Activated T-cell treated with anti-CD3 and anti-CD28 coated beads, Interleukin-2, amount 50 U/mL, for 72 hours (primary cell): ENCODE data around the gene IZUMO1. TPM values are rescaled to one million over a fixed set of nuclear protein-coding genes. Genes with fewer than 3 reads are reported as not detected.
A peak's percentile ranks its signal among the peaks of the same experiment; 100 is the strongest.
"Not testable (repeated sequence)": the region's sequence is repeated elsewhere in the genome, so short reads cannot be mapped to it uniquely, and the experiment has no call there.

Experiments used
- ATAC-seq, 2 donors: fragments of 150-1000 bp; cut with Tn5 transposase; replicated peaks in 1 of 2; 2 replicates each; pipeline ENCODE4 v1.10.0; 2021; ENCODE audit warnings: moderate library complexity in 2 of 2, mild to moderate bottlenecking in 1 of 2
- DNase-seq, 2 donors: peaks; one replicate each; pipeline ENCODE4 v3.0.0; 2021 to 2022; ENCODE audit warnings: mixed read lengths in 1 of 2
- H3K27ac Mint-ChIP-seq: one replicate; pipeline ENCODE4 v1.8.0; 2022; ENCODE audit warnings: mild to moderate bottlenecking, moderate library complexity, mixed read lengths
- H3K27me3 Mint-ChIP-seq: one replicate; pipeline ENCODE4 v1.8.0; 2022; ENCODE audit warnings: low read depth, mixed read lengths
- H3K36me3 Mint-ChIP-seq, 2 donors: one replicate each; pipeline ENCODE4 v1.8.0; 2022; ENCODE audit warnings: mixed read lengths in 2 of 2, mild to moderate bottlenecking in 1 of 2; ENCODE audit not compliant: insufficient read depth in 2 of 2
- H3K4me1 Mint-ChIP-seq: one replicate; pipeline ENCODE4 v1.8.0; 2022; ENCODE audit warnings: low read depth, mixed read lengths
- H3K4me3 Mint-ChIP-seq, 2 donors: one replicate each; pipeline ENCODE4 v1.8.0; 2022; ENCODE audit warnings: mild to moderate bottlenecking in 2 of 2, mixed read lengths in 2 of 2, moderate library complexity in 2 of 2
- H3K9me3 Mint-ChIP-seq, 2 donors: one replicate each; pipeline ENCODE4 v1.8.0; 2022; ENCODE audit warnings: mixed read lengths in 2 of 2
- total RNA-seq, 2 donors: library from RNA; stranded (reverse); gene quantifications; one replicate each; pipeline ENCODE4 v1.2.3, GENCODE V29; 2022

Gene IZUMO1
- total RNA-seq, 2 donors from 2014 or later = 0.14 to 0.32 TPM

DNA sequence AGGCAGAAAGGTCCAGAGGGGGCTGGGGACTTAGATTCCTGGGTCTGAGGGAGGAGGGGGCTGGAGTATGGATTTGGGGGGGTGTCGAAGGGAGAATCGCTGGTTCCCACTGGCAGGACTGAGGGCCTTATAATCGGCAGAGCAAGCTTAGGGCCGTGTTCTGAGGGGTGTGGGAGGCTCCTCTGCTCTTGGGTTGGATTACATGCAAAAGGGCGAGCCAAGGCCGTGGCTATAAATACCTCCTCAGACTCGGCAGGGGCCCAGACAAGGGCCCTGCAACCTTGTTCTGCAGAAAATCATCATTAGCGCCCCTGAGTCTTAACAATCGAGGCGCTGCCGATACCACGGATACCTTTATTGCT is 26.5 kb downstream of the IZUMO1 start:
- Mint-ChIP-seq H3K27ac (peak overlapping the region; percentile 95), H3K9me3 (peaks cover 4% of the 10 kb centered on the region in 2 donors), H3K36me3 (peaks cover 4% of the 10 kb centered on the region in 2 donors), H3K27me3 (no peaks in the 10 kb centered on the region), H3K4me1 (peaks cover 23% of the 10 kb centered on the region), H3K4me3 (peak overlapping the region; percentile 98)
- DNase-seq (no peak), ATAC-seq (no peak)

DNA sequence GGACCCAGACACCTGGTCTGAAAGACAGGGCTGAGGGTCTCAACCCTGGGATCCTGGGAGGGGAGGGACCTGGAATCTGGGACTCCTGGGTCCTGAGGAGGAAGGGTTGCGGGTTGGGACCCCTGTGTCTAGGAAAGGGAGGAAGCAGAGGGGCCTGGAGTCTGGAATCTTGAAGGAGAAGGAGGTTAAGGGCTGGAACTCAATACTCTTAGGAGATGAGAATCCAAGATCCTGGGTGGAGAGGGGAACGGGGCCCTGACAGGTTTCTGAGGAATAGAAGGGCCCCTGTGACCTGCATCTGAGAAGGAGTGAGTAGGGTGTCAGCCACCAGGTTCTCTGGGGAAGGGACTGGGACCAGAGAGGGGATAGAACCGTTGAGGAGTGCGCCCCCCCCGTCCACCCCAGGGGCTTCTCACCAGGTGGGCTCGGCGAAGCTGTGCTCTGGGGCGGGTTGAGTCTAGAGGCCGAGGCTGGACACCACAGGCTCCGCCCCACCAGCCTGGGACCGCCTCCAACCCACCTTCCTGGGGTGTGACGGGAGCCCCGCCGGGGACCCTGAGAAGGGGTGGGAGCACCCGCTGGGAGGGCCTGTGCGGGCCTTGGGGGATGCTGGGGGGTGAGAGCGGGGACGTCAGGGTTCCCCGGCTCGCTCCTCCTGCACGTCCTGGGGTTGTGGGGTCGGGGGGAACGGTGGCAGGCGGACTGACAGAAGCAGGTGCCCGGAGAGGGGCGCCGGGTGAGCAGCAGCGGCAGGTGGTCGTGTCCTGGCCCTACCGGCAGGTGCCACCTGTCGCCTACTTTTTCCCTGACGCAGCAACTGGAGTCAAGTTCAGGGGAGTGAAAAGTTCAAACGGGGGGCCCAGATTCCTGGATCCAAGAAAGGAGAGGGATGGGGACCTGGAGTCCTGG is 27.2 kb downstream of the IZUMO1 start, which contains the start of gene MAMSTR:
MAMSTR (minus strand) TSS at position 463 of the 909 bp plus-strand sequence. CDS start 694 bp downstream, outside the sequence.
- H3K4me1 Mint-ChIP-seq = peaks cover 23% of the 10 kb centered on the region
- H3K27me3 Mint-ChIP-seq = no peaks in the 10 kb centered on the region
- ATAC-seq (no peak), DNase-seq (no peak)
- no peaks in the 10 kb centered on the region for H3K36me3 Mint-ChIP-seq
- no peaks in the 10 kb centered on the region for H3K9me3 Mint-ChIP-seq
- peak within 1 kb of the TSS; percentile 95 for H3K27ac Mint-ChIP-seq
- H3K4me3 Mint-ChIP-seq = peak within 1 kb of the TSS; percentile 98

DNA sequence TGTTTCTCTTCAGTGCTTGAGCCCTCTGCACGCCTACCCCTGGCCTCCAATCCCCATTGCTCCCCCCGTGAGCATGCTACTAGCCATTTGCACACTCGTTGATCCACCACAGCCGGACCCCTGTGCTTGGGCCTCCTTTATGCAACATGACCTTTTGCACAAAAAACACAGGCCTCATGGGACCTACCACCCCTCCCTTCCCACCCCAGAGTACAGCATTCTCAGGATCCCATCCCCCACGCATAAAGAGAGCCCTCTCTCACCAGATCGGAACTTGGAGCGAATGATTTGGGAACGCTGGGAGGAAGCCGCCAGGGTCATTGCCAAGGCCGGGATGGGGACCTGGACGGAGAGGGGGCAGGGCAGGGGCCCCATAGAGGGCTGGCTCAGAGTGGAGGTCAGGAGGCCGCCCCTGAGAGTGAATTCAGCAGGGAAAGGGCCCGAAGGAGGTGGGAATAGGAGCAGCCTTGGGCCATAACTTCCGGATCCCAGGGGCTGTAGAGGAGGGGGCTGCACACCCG is 27.9 kb downstream of the IZUMO1 start:
- no peak for DNase-seq
- Mint-ChIP-seq H3K27ac (no peak overlapping the region), H3K36me3 (no peaks in the 10 kb centered on the region), H3K4me1 (peaks cover 24% of the 10 kb centered on the region), H3K9me3 (no peaks in the 10 kb centered on the region), H3K4me3 (peak overlapping the region in 1 of 2 donors; percentile 52), H3K27me3 (no peaks in the 10 kb centered on the region)
- ATAC-seq = no peak

DNA sequence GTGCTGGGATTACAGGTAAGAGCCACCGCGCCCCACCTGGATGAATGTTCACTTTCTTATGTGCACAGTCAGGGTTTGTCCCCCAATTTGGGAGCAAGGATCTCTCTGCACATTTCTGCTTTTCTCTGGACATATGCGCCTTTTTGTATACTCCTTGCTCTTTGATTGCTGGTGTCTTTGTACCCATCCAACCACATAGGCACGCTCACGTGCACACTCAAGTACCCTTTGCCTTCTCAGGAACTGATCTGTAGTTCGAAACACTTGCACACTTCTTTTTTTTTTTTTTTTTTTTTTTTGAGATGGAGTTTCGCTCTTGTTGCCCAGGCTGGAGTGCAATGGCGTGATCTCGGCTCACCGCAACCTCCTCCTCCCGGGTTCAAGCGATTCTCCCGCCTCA is 28.6 kb downstream of the IZUMO1 start:
- not testable (repeated sequence) for H3K27me3 Mint-ChIP-seq, H3K27ac Mint-ChIP-seq, DNase-seq, H3K9me3 Mint-ChIP-seq, H3K4me3 Mint-ChIP-seq, H3K36me3 Mint-ChIP-seq, ATAC-seq
- peaks cover 27% of the 10 kb centered on the region for H3K4me1 Mint-ChIP-seq

DNA sequence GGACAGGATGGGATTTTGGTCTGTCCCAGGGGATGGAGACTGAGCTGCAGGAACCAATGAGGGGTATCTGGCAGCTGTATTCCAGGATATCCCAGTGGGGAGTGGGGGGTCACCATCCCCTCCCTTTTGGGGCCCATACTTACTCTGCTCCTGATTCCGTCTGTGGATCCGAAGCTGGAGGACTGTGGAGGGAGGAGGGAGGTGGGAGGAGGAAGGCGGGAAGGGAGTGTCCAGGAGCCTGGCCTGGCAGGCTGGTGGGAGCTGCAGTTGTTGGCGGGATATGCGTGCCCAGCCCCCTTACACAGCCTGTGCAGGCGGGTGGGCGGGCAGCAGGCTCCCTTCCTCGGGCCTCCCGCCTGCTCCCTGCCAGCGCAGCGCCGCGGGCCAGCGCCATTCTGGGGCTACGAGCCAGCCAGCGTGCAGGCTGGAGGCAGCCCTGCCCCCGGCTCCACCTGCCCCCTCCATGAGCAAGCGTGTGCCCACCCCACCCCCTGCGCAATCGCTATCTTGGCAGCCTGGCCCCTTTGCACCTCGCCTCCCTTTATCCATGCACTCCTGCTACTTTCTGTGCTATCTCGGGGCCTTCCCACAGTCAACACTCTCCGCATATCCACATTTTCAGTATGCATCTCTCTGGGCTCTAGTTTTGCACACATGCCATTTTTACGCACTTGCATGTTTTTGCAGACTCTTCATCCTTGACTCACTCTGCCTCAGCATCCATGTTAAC is 30.0 kb downstream of the IZUMO1 start:
- H3K4me3 Mint-ChIP-seq = no peak overlapping the region
- no peaks in the 10 kb centered on the region for H3K9me3 Mint-ChIP-seq
- no peak overlapping the region for H3K27ac Mint-ChIP-seq
- H3K27me3 Mint-ChIP-seq = no peaks in the 10 kb centered on the region
- DNase-seq (no peak), ATAC-seq (no peak)
- peaks cover 2 to 4% of the 10 kb centered on the region in 2 donors for H3K36me3 Mint-ChIP-seq
- peaks cover 30% of the 10 kb centered on the region for H3K4me1 Mint-ChIP-seq

DNA sequence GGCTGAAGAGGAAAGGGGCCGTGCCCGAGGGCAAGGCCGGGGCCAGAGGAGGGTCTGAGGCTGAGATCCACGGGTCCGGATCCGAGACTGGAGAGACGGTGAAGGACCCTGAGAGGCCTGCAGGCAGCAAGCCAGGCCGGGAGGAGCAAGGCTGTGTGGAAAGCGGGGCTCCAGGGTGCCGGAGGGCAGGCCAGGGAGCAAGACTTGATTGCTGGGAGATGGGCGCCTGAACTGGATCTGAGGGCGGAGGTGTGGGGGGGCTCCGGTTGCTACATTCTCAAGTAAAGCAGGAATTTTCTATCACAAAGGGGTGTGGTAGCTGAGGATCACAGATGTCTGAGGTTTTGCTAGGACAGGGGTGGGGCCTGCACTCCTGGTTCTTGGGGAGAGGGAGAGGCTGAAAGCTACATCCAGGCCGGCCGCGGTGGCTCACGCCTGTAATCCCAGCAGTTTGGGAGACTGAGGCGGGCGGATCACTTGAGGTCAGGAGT is 31.0 kb downstream of the IZUMO1 start:
- no peak for DNase-seq
- no peaks in the 10 kb centered on the region for H3K27me3 Mint-ChIP-seq
- no peak overlapping the region for H3K27ac Mint-ChIP-seq
- H3K36me3 Mint-ChIP-seq = peaks cover 4 to 8% of the 10 kb centered on the region in 2 donors
- peaks cover 22% of the 10 kb centered on the region for H3K4me1 Mint-ChIP-seq
- peaks cover 0 to 1% of the 10 kb centered on the region in 2 donors for H3K9me3 Mint-ChIP-seq
- peak overlapping the region in 1 of 2 donors; percentile 92 for H3K4me3 Mint-ChIP-seq
- ATAC-seq = no peak

DNA sequence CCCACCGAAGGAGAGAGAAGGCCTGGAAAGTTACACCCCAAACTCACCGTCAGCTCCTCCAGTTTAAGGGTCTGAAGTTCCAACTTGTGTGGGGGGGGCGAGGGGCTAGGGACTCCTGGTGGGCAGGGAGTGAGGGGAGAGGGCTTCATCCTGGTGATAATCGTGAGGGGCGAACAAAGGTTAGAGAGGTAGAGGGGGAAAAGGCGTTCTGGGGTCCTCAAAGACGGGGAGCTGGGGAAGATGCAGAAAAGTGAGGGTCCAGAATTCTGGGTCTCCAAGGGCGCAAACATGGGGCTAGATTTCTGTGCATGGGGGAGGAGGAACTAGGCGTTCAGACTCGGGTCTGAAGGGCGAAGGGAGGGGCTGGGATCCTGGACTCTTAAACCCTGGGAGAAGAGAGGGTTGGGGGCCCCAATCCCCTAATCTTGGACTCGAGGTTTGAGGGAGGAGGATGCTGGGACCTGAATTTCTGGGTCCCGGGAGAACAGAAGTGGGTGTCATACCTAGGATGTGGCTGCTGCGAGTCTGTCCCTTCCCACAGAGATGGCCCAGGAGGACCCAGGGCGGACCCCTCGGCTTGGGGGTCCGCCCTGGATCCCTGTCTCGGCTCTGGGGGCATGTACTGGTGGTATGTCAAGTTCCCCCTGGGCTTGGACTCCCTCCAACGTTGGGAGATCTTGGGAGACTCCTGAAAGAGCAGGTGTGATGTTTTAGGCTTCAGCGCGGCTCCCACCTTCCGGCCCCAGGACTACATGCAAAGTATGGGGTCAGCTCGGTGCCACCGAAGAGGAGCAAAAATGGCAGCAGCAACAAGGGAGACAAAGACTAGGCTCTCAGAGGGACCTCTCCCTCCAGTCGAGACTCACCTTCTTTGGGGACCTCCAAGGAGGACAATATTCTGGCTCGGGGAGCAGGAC is 31.7 kb downstream of the IZUMO1 start:
- peaks cover 4 to 8% of the 10 kb centered on the region in 2 donors for H3K36me3 Mint-ChIP-seq
- H3K27ac Mint-ChIP-seq = peak overlapping the region; percentile 90
- ATAC-seq (no peak), DNase-seq (no peak)
- peaks cover 17% of the 10 kb centered on the region for H3K4me1 Mint-ChIP-seq
- peaks cover 0 to 2% of the 10 kb centered on the region in 2 donors for H3K9me3 Mint-ChIP-seq
- H3K27me3 Mint-ChIP-seq = no peaks in the 10 kb centered on the region
- H3K4me3 Mint-ChIP-seq = peak overlapping the region; percentile 77 to 92

DNA sequence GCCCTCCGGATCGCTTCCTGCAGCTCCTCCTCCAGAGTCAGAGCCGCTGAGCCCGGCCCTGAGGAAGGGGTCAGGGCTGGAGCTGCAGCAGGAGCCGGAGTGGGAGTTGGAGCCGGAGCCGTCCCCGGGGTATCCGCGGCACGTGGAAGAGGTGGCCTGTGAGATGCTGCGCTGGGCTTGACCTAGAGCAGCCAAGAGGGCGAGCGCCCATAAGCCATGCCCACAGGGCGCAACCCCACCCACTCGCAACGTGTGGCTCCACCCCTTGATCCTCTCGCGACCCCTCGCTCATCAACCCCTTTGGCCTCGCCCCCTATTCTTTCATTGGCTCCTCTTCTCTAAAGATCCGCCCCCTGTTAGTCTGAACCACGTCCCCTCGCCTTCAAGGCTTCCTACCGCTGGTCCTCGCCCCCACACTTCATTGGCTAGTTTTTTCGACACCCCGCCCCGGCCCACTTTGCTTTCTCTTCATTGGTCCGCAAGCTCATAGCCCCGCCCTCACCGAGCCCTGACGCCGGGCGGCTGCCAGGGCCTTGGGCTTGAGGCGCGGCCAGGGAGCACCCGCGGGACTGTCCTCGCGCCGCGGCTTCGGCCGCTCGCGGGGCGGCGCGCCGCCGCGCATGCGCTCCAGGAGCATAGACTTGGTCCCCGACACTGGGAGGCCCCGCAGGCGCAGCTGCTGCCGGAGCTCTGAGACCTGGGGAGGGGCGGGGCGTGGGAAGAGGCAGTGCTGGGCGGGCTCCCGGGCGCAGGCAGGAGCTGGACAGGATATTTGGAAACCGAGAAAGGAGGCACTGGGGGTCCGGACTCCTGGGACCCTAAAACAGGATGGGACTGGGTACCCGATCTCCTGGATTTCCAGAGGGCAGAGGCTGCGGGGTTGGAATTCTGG is 32.6 kb downstream of the IZUMO1 start:
- H3K9me3 Mint-ChIP-seq = peaks cover 0 to 2% of the 10 kb centered on the region in 2 donors
- H3K27me3 Mint-ChIP-seq = no peaks in the 10 kb centered on the region
- DNase-seq (peak; percentile 98 to 99), ATAC-seq (peak; percentile 92 to 93)
- H3K27ac Mint-ChIP-seq = peak overlapping the region; percentile 90
- peaks cover 4 to 8% of the 10 kb centered on the region in 2 donors for H3K36me3 Mint-ChIP-seq
- peaks cover 17% of the 10 kb centered on the region for H3K4me1 Mint-ChIP-seq
- H3K4me3 Mint-ChIP-seq = peak overlapping the region; percentile 77 to 92

DNA sequence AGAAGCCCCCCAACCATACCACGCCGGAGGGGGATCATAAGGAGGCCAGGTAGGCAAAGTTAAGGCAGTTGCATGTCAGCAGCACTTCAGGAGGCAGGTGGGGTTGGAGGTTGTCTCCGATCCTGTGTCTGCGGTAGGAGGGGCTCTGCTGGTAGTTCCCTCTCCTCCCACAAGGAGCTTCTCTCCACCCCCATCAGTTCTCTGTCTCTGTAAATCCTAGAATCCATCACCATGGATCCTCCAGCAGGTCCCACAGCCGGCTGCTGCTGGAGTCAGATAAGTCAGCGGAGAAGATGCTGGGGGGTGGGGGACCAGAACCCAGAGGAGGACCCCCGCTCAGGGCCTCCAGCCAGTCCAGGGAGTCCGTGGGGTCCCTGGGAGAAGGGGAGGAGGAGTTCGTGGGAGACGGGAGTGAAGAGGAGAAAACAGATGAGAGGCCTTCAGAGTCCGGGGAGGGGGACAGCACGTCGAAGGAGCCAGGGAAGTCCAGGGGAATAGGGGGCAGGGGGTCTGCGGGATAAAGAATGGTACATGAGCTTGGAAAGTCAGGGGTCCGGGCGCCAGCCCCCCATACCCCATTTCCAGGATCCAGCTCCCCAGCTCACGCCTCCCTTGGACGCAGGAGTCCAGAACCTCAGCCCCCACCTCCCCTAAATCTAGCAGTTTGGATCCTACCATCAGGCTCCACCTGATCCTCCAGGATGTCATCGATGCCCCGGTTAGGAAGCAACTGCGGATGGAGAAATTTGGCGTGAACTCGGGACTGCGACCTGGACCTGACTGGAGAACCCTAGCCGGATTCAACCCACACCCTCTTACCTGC is 33.5 kb downstream of the IZUMO1 start:
- DNase-seq (no peak), ATAC-seq (no peak)
- Mint-ChIP-seq H3K36me3 (peaks cover 6 to 8% of the 10 kb centered on the region in 2 donors), H3K4me3 (peak overlapping the region; percentile 77 to 92), H3K27me3 (no peaks in the 10 kb centered on the region), H3K9me3 (peaks cover 0 to 2% of the 10 kb centered on the region in 2 donors), H3K27ac (no peak overlapping the region), H3K4me1 (peaks cover 17% of the 10 kb centered on the region)

DNA sequence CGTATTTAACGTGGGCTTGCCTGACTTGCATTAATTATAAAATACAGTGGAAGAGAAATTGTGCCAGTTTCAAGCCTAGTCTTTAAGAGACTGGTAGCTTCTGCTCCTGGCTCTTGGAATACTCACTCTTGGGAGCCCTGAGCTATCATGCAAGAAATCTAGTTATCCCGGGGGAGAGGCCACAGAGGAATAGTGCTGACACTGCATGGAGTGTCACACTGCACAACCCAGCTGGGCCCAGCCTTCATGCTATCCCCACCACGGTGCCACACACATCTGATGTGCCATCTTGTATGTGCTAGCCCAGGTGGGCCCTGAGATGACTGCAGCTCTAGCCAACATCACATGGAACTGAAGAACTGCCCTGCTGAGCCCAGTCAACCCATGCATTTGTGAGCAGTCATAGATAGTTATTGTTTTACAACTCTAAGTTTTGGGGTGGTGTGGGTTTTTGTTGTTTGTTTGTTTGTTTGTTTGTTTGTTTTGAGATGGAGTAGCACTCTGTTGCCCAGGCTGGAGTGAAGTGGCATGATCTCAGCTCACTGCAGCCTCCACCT is 35.5 kb downstream of the IZUMO1 start:
- DNase-seq = no peak
- Mint-ChIP-seq H3K4me3 (no peak overlapping the region), H3K27ac (no peak overlapping the region), H3K27me3 (no peaks in the 10 kb centered on the region), H3K4me1 (peaks cover 17% of the 10 kb centered on the region), H3K36me3 (peaks cover 6 to 10% of the 10 kb centered on the region in 2 donors), H3K9me3 (peaks cover 0 to 2% of the 10 kb centered on the region in 2 donors)
- no peak for ATAC-seq

DNA sequence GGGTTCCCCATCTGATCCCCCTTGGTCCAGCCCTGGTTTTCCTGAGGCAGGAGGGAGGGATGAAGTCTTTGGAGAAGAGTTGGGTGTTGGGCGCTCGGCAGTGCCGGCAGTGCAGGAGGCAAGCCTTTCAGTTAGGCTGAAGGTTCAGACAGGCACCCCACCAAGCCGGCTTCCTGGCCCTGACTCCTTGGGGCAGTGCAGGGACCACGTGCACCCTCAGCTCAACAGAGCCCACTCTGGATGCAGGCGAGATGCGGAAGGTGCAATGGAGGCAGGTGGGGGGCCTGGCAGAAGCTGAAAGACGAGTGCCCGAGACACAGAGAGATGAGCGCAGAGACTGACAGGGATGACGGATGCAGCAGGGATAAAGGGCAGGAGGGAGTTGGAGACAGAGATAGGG is 38.2 kb downstream of the IZUMO1 start:
- ATAC-seq = no peak
- Mint-ChIP-seq H3K4me1 (peaks cover 5% of the 10 kb centered on the region), H3K27ac (no peak overlapping the region), H3K9me3 (peaks cover 0 to 2% of the 10 kb centered on the region in 2 donors), H3K27me3 (no peaks in the 10 kb centered on the region), H3K4me3 (no peak overlapping the region), H3K36me3 (peaks cover 6 to 10% of the 10 kb centered on the region in 2 donors)
- DNase-seq = no peak
